HG03060 (cell line): ENCODE measurements around the gene SERPINH1.

ENCODE experiments used
- ATAC-seq: cut with Tn5 transposase; IDR thresholded peaks from one replicate; pipeline ENCODE4 v1.9.1; 2021; ENCODE audit warnings: low read depth, moderate number of reproducible peaks; ENCODE audit not compliant: unreplicated experiment

The SERPINH1 gene

DNA sequence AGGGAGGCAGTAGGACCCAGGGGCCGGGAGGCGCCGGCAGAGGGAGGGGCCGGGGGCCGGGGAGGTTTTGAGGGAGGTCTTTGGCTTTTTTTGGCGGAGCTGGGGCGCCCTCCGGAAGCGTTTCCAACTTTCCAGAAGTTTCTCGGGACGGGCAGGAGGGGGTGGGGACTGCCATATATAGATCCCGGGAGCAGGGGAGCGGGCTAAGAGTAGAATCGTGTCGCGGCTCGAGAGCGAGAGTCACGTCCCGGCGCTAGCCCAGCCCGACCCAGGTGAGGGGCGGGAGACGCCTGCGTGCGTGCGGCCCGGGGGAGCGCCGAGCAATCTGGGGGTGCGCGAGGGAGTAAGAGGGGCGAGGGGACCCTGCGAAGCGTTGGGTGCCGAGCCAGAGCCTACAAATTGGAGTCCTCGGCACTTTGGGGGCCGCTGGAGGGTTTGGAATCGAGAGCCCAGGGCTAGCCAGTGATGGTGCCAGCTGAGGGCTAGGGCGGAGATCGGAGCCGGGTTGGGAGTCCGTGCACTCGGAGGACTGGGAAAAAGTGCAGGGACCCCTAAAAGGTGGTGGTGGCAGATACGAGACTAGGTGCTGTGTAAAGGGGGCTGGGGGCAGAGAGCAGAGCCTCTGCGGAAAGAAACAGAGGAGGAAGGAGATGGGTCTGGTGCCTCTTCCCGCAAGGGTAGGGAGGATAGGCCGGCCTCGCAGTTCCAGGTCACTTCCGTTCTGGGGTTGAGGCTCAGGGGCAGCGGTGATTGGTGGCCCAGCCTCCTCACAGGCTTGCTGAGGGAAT is at the start of gene SERPINH1:
Gene SERPINH1, plus strand, starts transcription at position 206 of the 788 bp plus-strand sequence. CDS start 4,097 bp downstream, outside the sequence.
- no peak for ATAC-seq

- no peak for ATAC-seq
Measured at GRCh38 chr11:75513250-75513649, 48.8 kb upstream of the SERPINH1 start.

- no peak for ATAC-seq
Measured at GRCh38 chr11:75514596-75514995, 47.5 kb upstream of the SERPINH1 start.

DNA sequence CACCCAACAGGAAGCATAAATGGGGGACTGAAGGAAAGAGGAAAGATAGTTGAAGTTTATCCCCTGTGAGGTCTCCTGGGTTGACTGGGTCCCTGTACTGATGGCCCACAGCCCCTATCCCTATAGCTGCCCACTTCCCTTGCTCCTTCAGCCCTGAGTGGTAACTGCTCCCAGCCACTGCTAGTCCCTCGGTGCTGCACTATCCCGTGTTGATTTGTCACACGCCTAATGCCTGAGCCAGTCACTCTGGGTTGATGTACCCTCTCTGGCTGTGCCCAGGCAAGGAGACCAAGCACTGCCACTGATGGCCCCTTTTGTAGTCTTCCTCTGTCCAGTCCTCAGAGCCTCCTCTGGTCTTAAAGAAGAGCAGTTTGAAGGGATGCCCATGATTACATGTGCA is 45.9 kb upstream of the SERPINH1 start:
- ATAC-seq = no peak

DNA sequence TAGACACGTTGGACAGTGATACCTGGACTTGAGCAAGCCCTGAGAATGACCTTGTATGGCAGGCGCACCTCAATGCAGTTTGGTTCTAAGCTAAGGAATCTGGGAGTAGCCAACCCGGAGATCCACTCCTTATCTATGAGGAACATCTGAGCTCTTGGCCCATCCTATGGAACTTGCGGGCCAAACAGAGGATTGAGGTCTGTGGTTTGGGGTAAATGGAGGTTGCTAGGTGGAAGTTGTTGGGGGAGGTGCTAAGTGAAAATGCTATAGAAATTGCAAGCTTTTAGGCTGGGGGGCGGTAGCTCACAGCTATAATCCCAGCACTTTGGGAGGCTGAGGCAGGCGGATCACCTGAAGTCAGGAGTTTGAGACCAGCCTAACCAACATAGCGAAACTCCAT is 45.2 kb upstream of the SERPINH1 start:
- no peak for ATAC-seq

- ATAC-seq = no peak
Measured at GRCh38 chr11:75518204-75518549, 43.9 kb upstream of the SERPINH1 start.

DNA sequence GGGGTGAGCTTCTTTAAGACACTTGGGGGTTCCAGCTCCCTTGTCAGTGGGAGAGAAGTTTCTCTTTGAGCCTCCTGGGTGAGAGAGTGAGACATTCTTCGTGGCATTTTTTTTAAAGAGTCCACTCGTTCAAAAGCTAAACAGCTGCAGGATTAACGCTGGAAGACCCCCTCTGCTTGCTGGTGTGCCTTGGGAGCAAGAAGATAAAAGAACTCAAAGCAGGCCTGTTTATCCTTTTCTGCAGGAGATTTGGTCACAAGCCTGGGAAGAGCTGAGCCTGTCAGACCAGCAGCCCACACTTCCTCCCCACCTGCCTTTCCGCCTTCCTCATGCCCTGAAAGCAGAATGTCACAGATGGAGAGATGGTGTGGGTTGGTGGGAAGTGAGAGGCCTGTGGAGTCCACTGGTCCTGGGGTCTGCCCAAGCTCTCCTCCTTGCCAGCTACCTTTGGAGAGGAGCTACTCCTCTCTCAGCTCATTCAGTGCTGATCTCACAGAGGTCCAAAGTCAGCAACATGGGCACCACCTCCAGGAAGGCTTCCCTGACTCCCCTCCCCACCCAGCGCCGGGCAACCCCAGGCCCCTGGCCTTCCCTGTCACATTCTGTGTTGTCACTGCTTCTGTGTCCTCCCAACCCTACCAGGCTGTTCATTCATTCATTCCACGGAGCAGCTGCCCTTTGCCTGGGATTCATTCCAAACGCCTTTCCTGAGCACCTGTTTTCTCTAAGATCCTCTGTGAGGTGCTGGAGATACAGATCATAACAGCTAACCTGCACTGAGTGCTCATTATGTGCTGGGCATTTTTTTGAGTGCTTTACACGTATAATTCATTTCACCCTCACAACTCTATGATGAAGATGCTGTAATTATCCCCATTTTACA is 43.0 kb upstream of the SERPINH1 start:
- ATAC-seq = no peak

- ATAC-seq = no peak
Measured at GRCh38 chr11:75520688-75521087, 41.4 kb upstream of the SERPINH1 start.

- no peak for ATAC-seq
Measured at GRCh38 chr11:75522286-75523044, 39.6 kb upstream of the SERPINH1 start.

- no peak for ATAC-seq
Measured at GRCh38 chr11:75523189-75523588, 38.9 kb upstream of the SERPINH1 start.

DNA sequence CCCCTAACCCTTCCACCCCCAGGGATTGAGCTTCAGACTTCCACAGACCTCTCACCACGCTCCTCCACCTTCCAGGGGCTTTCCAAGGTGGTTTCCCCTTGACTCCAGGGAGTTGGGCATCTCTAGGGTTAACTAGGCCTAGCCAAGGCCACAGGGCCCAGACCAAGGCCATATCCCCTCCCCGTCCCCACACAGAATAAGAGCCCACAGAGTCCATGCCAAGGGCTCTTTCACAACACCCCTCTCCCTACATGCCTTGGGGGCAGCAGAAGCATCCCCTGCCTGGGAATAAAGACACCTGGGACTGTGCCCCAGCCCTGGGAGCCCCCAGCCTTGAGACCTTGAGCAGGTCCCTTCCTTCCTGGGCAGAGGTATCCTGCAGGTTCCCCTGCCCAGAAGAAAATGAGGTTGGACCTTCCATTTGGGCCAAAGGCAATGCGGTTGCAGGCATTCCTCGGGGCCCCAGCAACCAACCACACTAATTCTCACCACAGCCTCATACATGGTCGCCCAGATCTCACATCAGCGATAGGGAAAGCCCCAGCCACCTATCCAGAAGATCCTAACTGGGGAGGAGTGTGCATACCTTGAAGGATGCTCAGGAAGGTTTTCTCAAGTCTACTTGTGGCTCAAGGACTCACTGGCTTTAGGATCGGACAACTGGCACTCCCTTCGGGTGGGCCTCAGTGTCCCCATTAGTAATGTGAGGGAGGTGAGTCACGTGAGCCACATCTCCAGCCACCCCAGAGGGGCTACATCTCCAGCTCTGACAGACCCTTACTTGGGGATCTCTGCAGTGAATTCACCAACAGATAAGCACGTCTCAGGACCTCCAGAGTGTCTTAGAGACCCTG is 38.0 kb upstream of the SERPINH1 start:
- no peak for ATAC-seq

DNA sequence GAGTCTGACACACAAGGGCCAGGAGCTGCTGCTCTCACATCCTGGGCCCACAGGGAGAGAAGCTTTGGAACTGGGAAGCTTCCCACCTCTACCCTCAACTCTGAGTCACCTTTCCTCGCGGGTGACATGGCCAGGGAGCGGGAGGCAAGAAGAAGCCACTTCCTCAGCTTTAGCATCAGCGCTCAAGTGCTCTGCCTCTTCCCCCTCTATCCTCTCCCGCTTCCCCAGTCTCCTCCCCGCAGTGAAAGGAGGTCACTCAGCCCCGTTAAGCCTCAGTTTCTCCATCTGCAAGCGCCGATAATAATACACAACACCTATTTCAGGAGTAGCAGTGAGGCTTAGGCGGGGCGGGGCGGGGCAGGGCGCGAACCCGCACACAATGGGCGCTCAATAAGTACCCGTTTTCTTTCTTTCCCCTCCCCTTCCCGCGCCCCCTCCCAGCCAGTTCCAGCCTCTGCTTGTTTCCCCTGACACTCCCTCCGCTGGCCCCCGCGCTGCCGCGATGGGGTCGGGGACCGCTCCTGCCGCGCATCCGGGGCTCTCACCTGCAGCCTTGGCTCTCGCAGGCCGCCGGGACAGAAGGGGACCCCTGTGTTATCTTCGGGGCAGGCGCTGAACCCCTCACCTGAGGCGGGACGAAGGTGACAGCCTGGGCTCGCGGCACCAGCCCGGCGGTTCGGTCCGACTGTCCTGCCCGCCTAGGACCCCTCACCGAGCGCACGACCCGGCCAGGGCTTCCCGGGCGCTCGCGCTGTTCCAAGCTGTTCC is 37.2 kb upstream of the SERPINH1 start:
- no peak for ATAC-seq

DNA sequence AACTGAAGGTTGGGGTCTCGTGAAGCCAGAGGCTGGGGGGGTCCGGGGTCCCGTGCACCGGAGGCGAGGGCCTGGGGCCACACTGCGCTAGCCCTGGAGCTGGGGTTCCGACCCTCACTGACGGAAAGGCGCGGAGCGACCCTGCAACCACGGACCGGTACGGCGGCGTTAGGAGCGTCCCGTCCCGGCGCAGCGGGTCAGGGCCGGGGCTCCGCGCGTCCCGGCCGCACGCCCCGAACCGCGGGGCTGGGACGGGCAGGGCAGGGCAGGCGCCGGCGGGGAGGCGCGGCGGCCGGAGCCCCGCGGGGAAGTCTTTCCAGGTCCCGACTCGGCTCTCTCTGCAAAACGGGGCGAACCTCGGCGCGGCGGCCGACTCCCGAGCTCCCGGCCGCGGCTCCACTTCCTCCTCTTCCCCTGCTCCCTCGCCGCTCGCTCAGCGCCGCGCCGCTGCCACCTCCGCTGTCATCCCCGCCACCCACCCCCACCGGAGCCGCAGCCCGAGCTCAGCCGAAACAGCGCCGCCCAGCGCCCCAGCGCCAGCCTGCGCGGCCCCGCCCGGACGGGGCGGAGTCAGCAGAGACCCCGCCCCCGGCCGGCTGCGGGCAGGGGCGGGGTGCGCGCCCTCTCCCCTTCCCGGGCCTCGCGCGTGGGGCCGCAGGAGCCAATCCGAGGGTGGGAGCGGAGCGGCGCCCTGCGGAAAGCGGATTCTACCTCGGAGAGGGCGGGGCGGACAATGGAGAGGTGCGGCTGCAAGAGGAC is 36.4 kb upstream of the SERPINH1 start, which contains the start of gene GDPD5:
Gene GDPD5, minus strand, starts transcription at position 509 of the 759 bp plus-strand sequence. CDS start 48,206 bp downstream, outside the sequence.
- ATAC-seq = no peak

GRCh38 chr11:75526192-75526541 is 35.9 kb upstream of the SERPINH1 start:
- ATAC-seq = no peak

DNA sequence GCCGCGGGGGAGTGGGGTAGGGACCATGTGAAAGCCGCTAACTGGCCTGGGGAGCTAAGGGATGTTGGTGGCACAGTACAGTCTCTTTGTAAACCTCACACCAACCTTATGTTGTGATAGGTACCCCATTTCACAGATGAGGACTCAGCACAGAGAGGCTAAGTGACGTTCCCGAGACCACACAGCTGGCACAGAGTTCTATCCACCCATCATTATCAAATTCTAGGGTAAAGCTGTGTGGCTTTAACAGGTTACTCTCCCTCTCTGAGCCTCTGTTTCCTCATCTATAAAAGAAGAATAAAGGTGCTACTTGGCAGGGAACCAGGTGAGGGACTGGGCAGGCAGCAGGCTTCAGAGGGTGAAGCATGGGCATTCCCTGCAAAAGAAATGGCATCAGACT is 34.9 kb upstream of the SERPINH1 start:
- no peak for ATAC-seq

DNA sequence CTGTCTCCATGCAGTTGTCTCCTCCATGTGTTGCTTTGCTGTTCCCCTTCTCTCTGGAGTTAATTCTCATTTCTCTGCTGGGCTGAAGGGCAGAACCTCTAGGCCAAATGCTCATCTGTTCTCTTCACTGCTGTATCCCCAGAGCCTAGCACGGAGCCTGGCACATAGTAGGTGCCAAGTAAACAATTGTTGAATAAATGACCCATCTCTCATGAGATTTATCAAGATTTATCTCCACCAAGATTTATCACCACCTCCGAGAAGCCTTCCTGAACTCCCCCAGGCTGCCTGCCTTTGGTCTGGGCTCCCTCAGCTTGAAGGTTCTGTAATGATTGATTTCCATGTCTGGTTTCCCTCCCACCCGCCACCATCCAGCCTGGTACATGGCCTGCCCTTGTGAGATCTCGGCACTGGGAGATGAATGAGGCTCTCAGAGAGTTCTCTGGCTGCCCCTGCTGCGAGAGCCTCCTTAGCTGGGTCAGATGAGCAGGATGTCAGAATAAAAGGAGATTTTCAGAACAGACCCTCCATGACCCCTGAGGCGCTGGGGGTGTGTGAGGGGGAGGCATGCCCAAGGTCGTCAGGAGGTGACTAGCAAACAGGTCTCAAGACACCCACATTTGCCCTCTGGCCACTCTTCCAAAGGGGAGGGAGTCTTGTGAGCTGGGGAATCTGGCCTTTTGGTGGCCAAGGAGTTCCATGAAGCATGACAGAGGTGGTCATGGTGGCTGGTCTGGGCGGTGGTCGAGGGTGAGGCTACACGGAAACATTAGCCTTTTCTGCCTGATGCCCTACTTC is 33.9 kb upstream of the SERPINH1 start:
- ATAC-seq = no peak

DNA sequence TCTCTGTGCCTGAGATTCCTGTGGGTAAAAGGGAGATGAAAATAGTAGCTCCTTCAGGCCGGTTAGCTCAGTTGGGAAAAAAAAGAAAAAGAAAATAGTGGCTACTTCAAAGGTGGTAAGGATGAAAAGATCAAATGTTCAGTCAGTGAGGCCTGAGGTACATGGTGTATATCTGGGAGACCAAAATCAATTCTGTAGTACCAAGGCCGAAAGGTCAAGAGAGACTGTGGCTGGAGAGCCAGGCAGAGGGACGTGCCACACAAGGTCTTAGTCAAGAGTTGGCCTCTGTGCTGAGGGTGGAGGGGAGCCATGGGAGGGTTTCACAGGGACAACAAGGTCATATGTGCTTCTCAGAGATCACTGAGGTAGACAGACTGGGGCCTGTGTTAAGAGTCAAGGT is 31.5 kb upstream of the SERPINH1 start:
- no peak for ATAC-seq

DNA sequence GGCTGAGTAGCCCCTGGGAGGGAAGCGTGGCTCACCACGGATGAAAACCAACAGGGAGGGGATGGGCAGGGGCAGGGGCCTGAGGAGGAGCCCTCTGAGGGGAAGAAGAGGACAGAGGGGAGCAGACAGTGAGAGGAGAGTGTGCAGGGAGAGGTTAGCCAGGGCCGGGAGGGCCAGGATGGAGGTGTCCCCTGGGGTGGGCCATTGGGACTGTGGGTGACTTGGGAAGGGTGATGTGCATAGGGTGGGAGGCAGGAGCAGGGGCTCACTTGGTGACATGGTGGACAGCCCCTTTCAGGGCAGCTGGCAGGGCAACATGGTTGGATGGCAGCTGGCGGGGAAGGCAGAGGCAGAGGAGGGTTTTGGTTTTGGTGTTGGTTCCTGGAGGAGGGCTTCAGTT is 30.7 kb upstream of the SERPINH1 start:
- ATAC-seq = no peak
